ELR (cell line): ENCODE data around the gene BICC1.

Source experiments
- DNase-seq: peaks from one replicate; pipeline ENCODE4 v3.0.0-alpha.2; 2015; ENCODE audit warnings: low read depth

BICC1 gene

GRCh38 chr10:58512491-58513187 is at the start of gene BICC1:
Gene BICC1, plus strand, starts transcription at chr10:58512872. Its CDS starts 272 bp downstream, at chr10:58513144.
- peak; percentile 57 for DNase-seq

GRCh38 chr10:58464956-58465355 is 47.7 kb upstream of the BICC1 start:
- no peak for DNase-seq

- peak; percentile 19 for DNase-seq
Measured at GRCh38 chr10:58465629-58466028, 47.0 kb upstream of the BICC1 start.

GRCh38 chr10:58467931-58468635 is 44.6 kb upstream of the BICC1 start:
- DNase-seq, result no peak

GRCh38 chr10:58473976-58474375 is 38.7 kb upstream of the BICC1 start:
- peak; percentile 49 for DNase-seq

GRCh38 chr10:58475322-58476277 is 37.1 kb upstream of the BICC1 start:
- peak; percentile 48 for DNase-seq

- DNase-seq, result no peak
Measured at GRCh38 chr10:58477122-58477521, 35.5 kb upstream of the BICC1 start.

- no peak for DNase-seq
Measured at GRCh38 chr10:58477902-58478301, 34.8 kb upstream of the BICC1 start.

GRCh38 chr10:58479045-58479444 is 33.6 kb upstream of the BICC1 start:
- DNase-seq, result no peak

GRCh38 chr10:58480321-58480720 is 32.4 kb upstream of the BICC1 start:
- DNase-seq, result no peak

- no peak for DNase-seq
Measured at GRCh38 chr10:58481569-58482109, 31.0 kb upstream of the BICC1 start.

GRCh38 chr10:58486821-58487220 is 25.9 kb upstream of the BICC1 start:
- DNase-seq, result peak; percentile 2

- peak; percentile 15 for DNase-seq
Measured at GRCh38 chr10:58488921-58489320, 23.8 kb upstream of the BICC1 start.

- DNase-seq, result no peak
Measured at GRCh38 chr10:58502956-58503355, 9.7 kb upstream of the BICC1 start.

GRCh38 chr10:58508316-58508715 is 4.4 kb upstream of the BICC1 start:
- DNase-seq, result peak; percentile 75

- DNase-seq, result peak; percentile 31
Measured at GRCh38 chr10:58511765-58512490, 744 bp upstream of the BICC1 start.

GRCh38 chr10:58513188-58514110 is 777 bp downstream of the BICC1 start:
- peak; percentile 72 for DNase-seq

GRCh38 chr10:58514111-58514770 is 1.6 kb downstream of the BICC1 start:
- peak; percentile 8 for DNase-seq

GRCh38 chr10:58515291-58515941 is 2.7 kb downstream of the BICC1 start:
- DNase-seq, result peak; percentile 20
